GM12892 (cell line): Measurements from ENCODE around the gene TADA2A.
"Not testable (repeated sequence)": the region's sequence is repeated elsewhere in the genome, so short reads cannot be mapped to it uniquely, and the experiment has no call there.

ENCODE experiments used
- POLR2A ChIP-seq: IDR thresholded peaks from 2 replicates; pipeline ENCODE4 v1.6.1; 2011; ENCODE audit warnings: low read depth, low read length, control low read depth
- POLR2AphosphoS5 ChIP-seq: IDR thresholded peaks from 2 replicates; pipeline ENCODE4 v1.6.1; 2011; ENCODE audit warnings: low read depth, low read length, control low read depth
- TAF1 ChIP-seq: IDR thresholded peaks from 2 replicates; pipeline ENCODE4 v1.6.1; 2011; ENCODE audit warnings: low read depth, mild to moderate bottlenecking, control low read depth, low read length, borderline replicate concordance

- TF ChIP-seq POLR2AphosphoS5, POLR2A, TAF1: not testable (repeated sequence)
Observed at GRCh38 chr17:37511642-37512041, 105.0 kb downstream of the TADA2A start.
